Thyroid gland (tissue), 4 donors: Measurements from ENCODE around the gene PHF21B.

Experiments used
- POLR2A ChIP-seq, 2 donors: fragments of 450-650 bp; IDR thresholded peaks; one replicate each; pipeline ENCODE4 v1.6.1; 2017; ENCODE audit warnings: antibody characterized with exemption in 2 of 2, mild to moderate bottlenecking in 2 of 2, moderate library complexity in 1 of 2
- TF ChIP-seq, protein P1 (sequence below), 6 experiments: fragments of 200-600 bp in 3 of 6; fragments of 450-650 bp in 3 of 6; sonication (generic) in 3 of 6; IDR thresholded peaks; one replicate each; pipeline ENCODE4 v1.5.1; 2016 to 2019; ENCODE audit warnings: antibody characterized with exemption in 6 of 6, mild to moderate bottlenecking in 2 of 6, inconsistent platforms in 1 of 6, moderate library complexity in 1 of 6

- TF ChIP-seq, protein P1, sequence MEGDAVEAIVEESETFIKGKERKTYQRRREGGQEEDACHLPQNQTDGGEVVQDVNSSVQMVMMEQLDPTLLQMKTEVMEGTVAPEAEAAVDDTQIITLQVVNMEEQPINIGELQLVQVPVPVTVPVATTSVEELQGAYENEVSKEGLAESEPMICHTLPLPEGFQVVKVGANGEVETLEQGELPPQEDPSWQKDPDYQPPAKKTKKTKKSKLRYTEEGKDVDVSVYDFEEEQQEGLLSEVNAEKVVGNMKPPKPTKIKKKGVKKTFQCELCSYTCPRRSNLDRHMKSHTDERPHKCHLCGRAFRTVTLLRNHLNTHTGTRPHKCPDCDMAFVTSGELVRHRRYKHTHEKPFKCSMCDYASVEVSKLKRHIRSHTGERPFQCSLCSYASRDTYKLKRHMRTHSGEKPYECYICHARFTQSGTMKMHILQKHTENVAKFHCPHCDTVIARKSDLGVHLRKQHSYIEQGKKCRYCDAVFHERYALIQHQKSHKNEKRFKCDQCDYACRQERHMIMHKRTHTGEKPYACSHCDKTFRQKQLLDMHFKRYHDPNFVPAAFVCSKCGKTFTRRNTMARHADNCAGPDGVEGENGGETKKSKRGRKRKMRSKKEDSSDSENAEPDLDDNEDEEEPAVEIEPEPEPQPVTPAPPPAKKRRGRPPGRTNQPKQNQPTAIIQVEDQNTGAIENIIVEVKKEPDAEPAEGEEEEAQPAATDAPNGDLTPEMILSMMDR (IDR thresholded peaks at IDR 0.05): no peak
- no peak for TF ChIP-seq POLR2A (IDR thresholded peaks at IDR 0.05)
Measured at GRCh38 chr22:44907765-44908737, 101.8 kb downstream of the PHF21B start.
